GM21526 (cell line): ENCODE results near the gene L3MBTL4.
"Not testable (repeated sequence)": the region's sequence is repeated elsewhere in the genome, so short reads cannot be mapped to it uniquely, and the experiment has no call there.

Source experiments
- ATAC-seq: cut with Tn5 transposase; IDR thresholded peaks from one replicate; pipeline ENCODE4 v1.9.1; 2021; ENCODE audit warnings: moderate library complexity; ENCODE audit not compliant: unreplicated experiment, low FRiP score

L3MBTL4 gene

GRCh38 chr18:6056171-6056910 is 358.4 kb downstream of the L3MBTL4 start:
- ATAC-seq, result no peak

GRCh38 chr18:6055711-6056110 is 359.0 kb downstream of the L3MBTL4 start:
- ATAC-seq, result no peak

GRCh38 chr18:6054256-6054842 is 360.4 kb downstream of the L3MBTL4 start:
- ATAC-seq, result no peak

GRCh38 chr18:6052449-6052913 is 362.2 kb downstream of the L3MBTL4 start:
- ATAC-seq, result no peak

- not testable (repeated sequence) for ATAC-seq
Observed at GRCh38 chr18:6047596-6047995, 367.1 kb downstream of the L3MBTL4 start.

DNA sequence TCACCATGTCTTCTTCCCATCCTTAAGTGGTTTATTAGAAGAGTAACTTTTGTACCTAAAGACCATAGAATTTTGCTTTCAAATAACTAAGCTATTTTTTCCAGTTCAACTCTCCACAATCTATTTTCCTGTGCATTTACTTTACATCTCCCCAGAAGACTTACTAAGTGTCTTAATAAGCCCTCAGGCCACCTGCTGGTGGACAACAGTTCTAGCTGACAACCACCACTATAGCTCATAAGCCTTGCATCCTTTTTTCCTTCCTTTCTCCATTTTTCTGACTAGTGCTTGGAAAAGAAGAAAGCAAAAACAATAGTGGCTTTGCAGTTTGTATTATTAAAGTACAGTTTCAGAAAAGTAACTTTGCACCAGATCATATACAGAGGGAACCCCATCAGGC is 369.9 kb downstream of the L3MBTL4 start:
- no peak for ATAC-seq

- no peak for ATAC-seq
Observed at GRCh38 chr18:6044319-6044718, 370.4 kb downstream of the L3MBTL4 start.

DNA sequence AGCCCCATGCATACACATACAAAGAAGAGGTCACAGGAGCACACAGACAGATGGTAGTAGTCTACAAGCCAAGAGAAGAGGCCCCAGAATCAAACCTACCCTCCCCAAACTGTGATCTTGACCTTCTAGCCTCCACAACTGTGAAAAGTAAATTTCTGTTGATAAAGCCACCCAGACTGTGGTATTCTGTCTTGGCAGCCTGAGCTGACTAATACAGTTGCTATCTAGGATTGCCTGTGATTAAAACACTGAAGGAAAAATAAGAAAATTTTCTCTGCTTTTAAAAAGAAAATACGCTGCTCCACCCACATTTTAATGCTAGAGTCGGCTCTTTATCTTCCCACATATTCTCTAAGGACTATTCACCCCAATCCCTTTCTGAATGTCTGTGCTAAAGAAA is 375.7 kb downstream of the L3MBTL4 start:
- no peak for ATAC-seq

DNA sequence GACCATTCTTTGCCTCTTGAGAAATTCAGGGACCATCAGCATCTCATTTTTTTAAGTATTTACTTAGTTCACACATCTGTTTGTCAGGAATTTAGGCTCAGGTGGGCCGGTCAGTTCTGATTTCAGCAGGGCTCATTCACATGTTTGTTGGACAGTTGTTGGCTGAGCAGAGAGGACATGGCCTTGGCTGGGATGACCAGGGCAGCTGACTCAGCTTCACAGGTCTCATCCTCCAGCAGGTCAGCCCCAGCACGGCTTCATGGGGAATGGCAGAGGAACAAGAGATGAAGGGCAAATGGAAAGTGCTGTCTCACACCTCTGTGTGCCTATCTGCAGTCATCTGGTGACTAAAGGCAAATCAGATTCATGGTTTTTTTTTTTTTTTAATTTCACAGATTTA is 383.3 kb downstream of the L3MBTL4 start:
- no peak for ATAC-seq

GRCh38 chr18:6031002-6031401 is 383.7 kb downstream of the L3MBTL4 start:
- no peak for ATAC-seq

GRCh38 chr18:6024745-6025248 is 389.9 kb downstream of the L3MBTL4 start:
- ATAC-seq, result no peak

- no peak for ATAC-seq
Observed at GRCh38 chr18:6023551-6023950, 391.2 kb downstream of the L3MBTL4 start.

GRCh38 chr18:6022845-6023244 is 391.9 kb downstream of the L3MBTL4 start:
- no peak for ATAC-seq

- ATAC-seq, result no peak
Observed at GRCh38 chr18:6022074-6022444, 392.7 kb downstream of the L3MBTL4 start.

- ATAC-seq, result no peak
Observed at GRCh38 chr18:6021306-6022073, 393.2 kb downstream of the L3MBTL4 start.

DNA sequence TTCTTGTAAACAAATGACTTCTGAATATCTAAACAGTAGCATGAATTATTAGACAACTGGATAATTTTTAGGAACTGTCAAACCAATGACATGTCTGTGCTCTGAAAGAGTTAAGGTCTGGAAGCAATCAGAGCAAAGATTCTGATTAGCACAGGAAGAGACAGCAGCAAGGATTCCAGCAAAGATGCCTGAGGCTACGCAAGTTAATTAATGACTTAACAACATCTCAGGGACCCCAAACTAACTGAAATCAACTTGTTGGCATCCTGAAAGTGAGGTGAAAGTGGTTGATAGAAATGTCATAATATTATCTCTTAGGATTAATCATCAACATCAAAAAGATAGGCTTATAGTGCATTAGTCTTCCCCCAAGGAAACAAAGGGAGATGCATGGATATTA is 396.0 kb downstream of the L3MBTL4 start:
- no peak for ATAC-seq

DNA sequence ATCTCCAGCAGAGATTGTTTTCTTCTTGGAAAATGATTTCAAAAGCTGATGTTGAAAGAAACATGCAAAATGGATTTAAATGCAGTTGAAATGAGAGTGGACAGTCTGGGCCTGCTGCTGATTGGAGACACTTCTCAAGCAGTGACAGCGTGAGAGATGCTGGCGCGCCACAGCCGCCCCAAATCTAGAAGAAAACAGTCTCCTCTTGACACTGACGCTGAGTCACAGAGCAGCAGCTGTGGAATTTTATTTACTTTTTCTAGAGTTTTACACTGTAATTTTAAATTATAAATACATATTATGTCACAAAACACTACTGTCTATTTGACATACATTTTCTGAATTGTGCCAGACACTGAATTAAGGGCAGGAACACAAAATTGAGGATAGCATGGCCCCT is 397.5 kb downstream of the L3MBTL4 start:
- no peak for ATAC-seq

- no peak for ATAC-seq
Observed at GRCh38 chr18:6015364-6015763, 399.3 kb downstream of the L3MBTL4 start.

DNA sequence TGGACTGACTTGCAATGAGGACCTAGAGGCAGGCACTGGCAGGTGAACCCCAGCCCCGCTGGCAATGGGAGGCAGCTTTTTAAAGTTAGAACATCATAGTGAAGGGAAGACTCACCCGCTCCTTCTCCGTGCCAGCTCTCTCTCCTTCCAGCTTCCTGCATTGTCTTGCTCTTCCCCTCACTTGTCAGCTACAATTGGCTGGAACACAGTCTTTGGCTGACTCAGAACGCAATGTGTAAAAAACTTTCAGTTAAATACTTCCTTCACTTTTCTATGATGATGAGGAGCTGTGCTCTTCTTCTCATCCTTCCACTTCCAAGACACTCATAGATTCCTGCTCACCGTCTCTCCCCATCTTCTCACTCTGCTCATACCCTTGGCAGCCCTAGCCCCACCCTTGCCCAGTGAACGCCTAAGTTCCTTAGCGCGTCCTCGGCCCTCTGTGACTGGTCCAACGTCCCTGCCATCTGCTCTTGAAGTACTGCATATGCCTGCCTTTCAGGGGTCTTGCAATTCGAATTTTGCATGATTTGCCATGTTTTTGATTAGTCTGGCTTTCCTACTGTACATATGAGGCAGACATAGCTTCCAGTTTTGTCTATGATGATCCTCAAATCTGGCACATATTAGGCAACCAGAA is 401.4 kb downstream of the L3MBTL4 start:
- ATAC-seq, result no peak

- no peak for ATAC-seq
Observed at GRCh38 chr18:6010921-6011320, 403.8 kb downstream of the L3MBTL4 start.

GRCh38 chr18:6010284-6010683 is 404.4 kb downstream of the L3MBTL4 start:
- ATAC-seq, result no peak
